Measurements from ENCODE around the gene TRAPPC8.
"Not testable (repeated sequence)": the region's sequence is repeated elsewhere in the genome, so short reads cannot be mapped to it uniquely, and the experiment has no call there.

The TRAPPC8 gene

DNA sequence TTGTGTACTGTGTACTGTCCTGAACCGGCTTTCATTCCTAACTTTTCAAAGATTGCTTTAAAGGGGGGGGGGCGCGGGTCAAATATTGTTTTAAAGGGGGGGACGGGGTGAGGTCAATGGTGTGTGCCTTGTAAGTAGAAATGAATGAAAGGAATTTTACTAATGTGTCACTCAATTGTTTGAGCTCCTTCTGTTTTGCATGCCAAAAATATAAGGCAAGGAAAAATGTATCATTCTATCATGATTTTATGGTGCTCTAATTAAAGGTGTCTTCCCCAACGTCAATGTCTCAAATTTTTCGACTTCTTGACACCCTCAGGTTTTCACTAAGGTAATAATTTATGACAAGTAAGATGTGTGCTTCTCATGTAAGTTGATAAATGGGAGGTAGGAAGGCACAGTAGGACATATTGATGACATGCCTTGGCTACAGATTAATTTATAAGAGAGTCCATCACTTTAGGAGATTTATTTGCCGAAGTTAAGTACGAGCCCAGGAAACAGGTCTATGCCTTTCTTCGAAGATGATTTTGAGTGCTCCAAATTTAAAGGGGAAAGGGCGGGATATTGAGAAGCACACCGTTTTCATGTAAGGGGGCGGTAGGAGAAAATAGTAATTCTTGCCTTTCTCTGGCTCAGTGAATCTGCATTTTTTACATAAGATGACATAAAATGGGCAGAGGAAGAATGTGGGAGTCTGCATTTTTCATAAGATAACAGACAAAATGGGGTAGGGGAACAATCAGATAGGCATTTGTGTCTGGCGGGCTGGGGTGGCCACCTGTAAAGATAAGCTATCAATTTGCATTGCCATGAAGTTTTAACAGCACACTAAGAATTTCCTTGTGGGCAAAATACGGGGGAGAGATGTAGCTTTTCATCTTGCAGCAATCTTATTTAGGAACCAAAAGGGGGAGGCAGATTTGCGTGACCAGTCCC, 1.2 kb upstream of the TRAPPC8 start:
- no peak for DNase-seq

- no peak for DNase-seq
These were observed 483 bp downstream of the TRAPPC8 start for GRCh38 chr18:31942291-31942998.

- DNase-seq, result no peak
These were observed 1.7 kb downstream of the TRAPPC8 start for GRCh38 chr18:31941010-31941809.

GRCh38 chr18:31934773-31935172, 8.2 kb downstream of the TRAPPC8 start:
- not testable (repeated sequence) for DNase-seq

DNA sequence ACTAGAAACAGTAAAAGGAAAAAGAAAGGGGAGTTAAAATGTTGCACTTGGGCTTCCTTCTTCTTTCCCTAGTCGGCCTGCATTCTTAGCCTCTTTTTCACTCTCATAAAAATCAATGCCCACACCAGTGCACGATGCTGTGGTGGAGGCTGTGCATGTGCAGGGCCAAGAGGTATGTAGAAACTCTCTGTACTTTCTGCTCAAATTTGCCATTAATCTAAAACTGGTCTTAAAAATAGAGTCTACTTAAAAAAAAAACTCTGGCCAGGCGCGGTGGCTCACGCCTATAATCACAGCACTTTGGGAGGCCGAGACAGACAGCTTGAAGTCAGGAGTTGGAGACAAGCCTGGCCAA, 11.1 kb downstream of the TRAPPC8 start:
- no peak for DNase-seq

GRCh38 chr18:31931163-31931885, 11.6 kb downstream of the TRAPPC8 start:
- no peak for DNase-seq

DNA sequence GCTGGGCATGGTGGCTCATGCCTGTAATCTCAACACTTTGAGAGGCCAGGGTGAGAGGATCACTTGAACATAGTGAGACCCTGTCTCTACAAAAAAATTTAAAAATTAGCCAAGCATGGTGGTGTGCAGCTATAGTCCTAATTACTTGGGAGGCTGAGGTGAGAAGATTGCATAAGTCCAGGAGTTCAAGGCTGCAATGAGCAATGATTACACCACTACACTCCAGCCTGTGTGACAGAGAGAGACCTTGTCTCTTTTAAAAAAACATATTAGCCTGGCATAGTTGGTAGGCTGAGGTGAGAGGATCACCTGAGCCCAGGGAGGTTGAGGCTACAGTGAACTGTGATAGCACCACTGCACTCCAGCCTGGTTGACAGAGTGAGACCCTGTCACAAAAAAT, 13.7 kb downstream of the TRAPPC8 start:
- DNase-seq, result no peak

GRCh38 chr18:31926988-31927387, 15.9 kb downstream of the TRAPPC8 start:
- DNase-seq, result not testable (repeated sequence)

GRCh38 chr18:31920277-31920676, 22.7 kb downstream of the TRAPPC8 start:
- DNase-seq, result no peak

- not testable (repeated sequence) for DNase-seq
These were observed 23.6 kb downstream of the TRAPPC8 start for GRCh38 chr18:31919366-31919765.

GRCh38 chr18:31918733-31919132, 24.2 kb downstream of the TRAPPC8 start:
- DNase-seq, result no peak

DNA sequence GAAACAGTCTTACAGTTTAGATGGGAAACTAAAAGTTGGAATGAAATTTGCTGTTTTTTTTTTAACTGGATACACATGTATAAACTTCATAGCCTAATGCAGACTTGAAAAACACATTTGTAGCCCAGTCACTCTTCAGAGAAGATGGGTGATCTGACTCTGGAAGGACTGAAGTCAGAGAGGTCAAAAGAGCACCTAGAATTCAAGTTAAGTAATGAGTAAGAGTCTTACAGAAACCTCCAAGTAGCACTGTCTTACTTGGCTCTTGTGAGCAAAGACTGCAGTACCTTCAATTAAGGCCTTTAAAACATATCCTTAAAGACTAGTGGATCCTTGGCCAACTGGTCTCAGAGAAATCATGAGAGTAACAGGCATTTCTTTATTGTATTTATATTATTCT, 41.9 kb downstream of the TRAPPC8 start:
- no peak for DNase-seq

DNA sequence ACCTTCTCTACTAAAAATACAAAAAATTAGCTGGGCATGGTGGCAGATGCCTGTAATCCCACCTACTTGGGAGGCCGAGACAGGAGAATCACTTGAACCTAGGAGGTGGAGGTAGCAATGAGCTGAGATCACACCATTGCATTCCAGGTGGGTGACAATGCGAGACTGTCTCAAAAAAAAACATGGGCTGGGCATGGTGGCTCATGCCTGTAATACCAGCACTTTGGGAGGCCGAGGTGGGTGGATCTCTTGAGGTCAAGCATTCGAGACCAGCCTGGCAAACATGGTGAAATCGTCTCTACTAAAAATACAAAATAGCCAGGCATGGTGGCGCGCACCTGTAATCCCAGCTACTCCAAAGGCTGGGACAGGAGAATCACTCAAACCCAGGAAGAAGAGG, 43.2 kb downstream of the TRAPPC8 start:
- not testable (repeated sequence) for DNase-seq

- no peak for DNase-seq
These were observed 50.0 kb downstream of the TRAPPC8 start for GRCh38 chr18:31892936-31893335.

GRCh38 chr18:31891566-31891965, 51.4 kb downstream of the TRAPPC8 start:
- DNase-seq, result no peak

DNA sequence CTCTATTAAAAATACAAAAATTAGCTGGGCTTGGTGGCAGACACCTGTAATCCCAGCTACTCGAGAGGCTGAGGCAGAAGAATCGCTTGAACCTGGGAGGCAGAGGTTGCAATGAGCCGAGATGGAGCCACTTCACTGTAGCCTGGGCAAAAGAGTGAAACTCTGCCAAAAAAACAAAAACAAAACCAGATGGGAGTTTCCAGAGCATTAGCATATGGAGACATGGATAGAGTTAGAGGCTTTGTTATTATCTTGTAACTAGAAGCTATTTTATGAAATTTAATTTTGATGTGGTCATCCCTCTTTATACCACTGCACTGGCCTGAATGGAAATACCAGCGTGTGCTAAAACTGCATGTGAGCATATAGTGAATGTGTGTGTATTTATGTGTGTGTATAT, 58.9 kb downstream of the TRAPPC8 start:
- DNase-seq, result no peak

- DNase-seq, result no peak
These were observed 62.6 kb downstream of the TRAPPC8 start for GRCh38 chr18:31880186-31880898.

- no peak for DNase-seq
These were observed 64.6 kb downstream of the TRAPPC8 start for GRCh38 chr18:31878358-31878757.

DNA sequence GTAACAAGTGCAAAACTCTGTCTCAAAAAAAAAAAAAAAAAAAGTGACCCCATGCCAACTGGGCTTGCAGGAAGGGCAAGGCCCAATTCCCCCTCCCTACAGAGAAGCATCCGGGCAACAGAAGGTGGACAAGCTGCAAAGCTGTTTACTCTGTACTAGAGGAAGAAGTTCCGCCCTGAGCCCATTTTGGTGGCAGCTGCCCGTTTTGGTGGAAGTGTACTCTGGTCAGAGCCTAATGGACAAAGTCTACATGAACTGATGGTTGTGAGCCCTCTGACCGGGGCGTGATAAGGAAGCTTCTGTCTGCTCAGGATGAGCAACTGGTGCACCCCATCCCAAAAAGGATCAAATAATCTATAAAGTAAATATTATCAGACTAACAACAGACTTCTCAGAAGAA, 65.0 kb downstream of the TRAPPC8 start:
- no peak for DNase-seq

DNA sequence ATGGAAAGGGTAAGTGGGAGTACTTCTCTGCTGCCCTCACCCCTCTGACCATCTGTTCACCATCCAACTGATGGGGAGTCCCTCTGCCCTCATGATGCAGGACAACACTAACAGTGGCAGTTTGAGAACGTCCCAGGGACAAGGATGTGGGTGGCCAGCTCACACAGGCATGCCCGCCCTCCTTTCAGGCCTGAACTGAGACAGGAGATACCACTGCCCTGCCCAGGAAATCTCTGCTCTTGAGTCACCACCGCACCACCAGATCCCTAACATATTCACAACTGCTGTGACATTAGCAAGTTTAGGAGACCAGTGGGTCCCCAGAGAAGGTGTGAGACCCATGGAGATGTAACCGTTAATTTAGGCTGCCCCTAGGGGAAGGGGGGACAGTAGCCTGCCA, 66.2 kb downstream of the TRAPPC8 start:
- DNase-seq, result no peak

GRCh38 chr18:31875301-31875700, 67.6 kb downstream of the TRAPPC8 start:
- no peak for DNase-seq

DNA sequence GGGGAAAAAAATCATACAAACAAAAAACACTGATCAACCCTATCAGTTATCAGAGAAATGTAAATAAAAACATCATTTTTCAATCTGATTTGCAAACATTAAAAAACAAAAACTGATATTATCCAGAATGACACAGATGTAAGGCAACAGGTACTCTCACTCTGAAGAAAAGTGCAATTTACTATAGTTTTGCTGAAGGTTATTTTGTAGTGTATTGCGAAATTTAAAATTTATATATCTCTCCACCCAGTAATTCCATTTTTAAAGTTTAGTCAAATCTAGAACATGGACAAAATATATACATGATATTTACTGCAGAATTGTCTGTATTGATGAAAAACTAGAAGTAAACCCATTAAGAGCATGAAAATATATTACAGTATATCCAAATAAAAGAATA, 79.8 kb downstream of the TRAPPC8 start:
- DNase-seq, result no peak

Data from cerebellar nuclear complex (tissue), 1 donor.